Testis (tissue), 2 donors: Measurements from ENCODE around the gene TBC1D19.

Experiments used
- POLR2A ChIP-seq: fragments of 450-650 bp; IDR thresholded peaks from one replicate; pipeline ENCODE4 v1.6.1; 2017; ENCODE audit warnings: antibody characterized with exemption, mild to moderate bottlenecking, moderate library complexity
- TF ChIP-seq, protein P1 (sequence below), 3 experiments: fragments of 450-650 bp in 2 of 3; fragments of 200-600 bp in 1 of 3; sonication (generic) in 1 of 3; IDR thresholded peaks; one replicate each; pipeline ENCODE4 v1.5.1; 2016 to 2019; ENCODE audit warnings: antibody characterized with exemption in 3 of 3, mild to moderate bottlenecking in 2 of 3, moderate library complexity in 1 of 3

DNA sequence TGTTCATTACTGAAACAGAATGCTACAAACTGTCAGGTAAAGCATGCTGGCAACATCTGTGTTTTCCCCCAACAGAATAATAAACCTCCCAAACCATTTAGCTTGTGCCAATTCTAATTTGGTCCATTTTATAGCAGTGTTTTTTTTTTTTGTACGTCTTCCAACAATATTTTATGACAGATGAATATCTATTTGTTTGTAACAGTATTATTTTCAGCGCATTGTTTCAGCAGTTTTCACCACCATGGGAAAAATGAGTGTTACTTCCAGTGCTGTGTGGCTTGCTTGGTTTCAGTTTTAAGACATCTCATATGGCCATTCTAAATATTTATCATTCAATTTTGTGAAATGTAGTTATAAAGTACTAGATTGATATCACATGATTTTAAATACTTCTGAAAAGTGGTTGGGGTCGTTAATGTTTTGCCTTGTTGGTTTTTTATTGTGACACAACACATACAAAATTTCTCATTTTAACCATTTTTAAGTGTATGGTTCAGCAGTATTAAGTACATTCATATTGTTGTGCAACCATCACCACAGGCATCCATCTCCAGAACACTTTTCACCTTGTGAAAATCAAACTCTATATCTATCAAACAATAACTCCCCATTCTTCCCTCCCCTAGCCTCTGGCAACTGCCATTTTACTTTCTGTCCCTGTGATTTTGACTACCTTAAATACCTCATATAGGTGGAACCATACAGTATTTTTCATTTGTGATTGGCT lies 25.6 kb upstream of the TBC1D19 start:
- TF ChIP-seq, protein P1, sequence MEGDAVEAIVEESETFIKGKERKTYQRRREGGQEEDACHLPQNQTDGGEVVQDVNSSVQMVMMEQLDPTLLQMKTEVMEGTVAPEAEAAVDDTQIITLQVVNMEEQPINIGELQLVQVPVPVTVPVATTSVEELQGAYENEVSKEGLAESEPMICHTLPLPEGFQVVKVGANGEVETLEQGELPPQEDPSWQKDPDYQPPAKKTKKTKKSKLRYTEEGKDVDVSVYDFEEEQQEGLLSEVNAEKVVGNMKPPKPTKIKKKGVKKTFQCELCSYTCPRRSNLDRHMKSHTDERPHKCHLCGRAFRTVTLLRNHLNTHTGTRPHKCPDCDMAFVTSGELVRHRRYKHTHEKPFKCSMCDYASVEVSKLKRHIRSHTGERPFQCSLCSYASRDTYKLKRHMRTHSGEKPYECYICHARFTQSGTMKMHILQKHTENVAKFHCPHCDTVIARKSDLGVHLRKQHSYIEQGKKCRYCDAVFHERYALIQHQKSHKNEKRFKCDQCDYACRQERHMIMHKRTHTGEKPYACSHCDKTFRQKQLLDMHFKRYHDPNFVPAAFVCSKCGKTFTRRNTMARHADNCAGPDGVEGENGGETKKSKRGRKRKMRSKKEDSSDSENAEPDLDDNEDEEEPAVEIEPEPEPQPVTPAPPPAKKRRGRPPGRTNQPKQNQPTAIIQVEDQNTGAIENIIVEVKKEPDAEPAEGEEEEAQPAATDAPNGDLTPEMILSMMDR (IDR thresholded peaks at IDR 0.05): no peak
- TF ChIP-seq POLR2A: no peak
